Measurements from ENCODE around the gene ATR. TPM values are rescaled to one million over a fixed set of nuclear protein-coding genes. Genes with fewer than 3 reads are reported as not detected.

Gene ATR
- total RNA-seq, 1 experiment from 2014 or later: 15.8 TPM

DNA sequence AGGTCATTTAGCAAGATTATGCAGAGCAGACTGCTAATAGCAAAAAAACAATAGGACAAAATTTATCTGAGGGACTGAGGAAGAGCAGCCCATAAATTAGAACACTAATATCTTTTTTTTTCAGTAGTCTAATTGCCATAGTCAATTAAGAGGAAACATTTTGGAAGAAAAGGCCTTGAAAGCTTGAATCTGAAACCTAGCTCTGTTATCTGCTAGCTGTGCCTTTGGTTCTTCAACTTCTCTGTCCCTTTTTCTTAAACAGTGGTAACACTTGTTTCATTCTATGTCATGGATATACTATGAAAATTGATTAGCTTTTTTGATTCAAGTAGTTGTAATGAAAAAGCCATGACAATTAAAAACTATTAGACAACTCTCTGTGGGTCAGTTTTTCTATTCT lies 1.7 kb downstream of the ATR start:
- peak overlapping the region; percentile 92 to 94 for H3K4me3 Mint-ChIP-seq
- Histone ChIP-seq H2BK15ac (ENCODE audit: low read depth, low read length) (no peak overlapping the region), H2BK20ac (ENCODE audit: low read depth, low read length, poor library complexity, severe bottlenecking) (no peak overlapping the region), H3K4me2 (ENCODE audit: insufficient read depth, insufficient read length, low read length) (no peak overlapping the region), H2AFZ (ENCODE audit: low read length) (no peak overlapping the region), H3T11ph (ENCODE audit: low read length) (no peak overlapping the region), H4K5ac (ENCODE audit: insufficient read length, low read depth, low read length) (no peak overlapping the region), H3K23me2 (ENCODE audit: insufficient read length, low read depth, low read length, poor library complexity, severe bottlenecking) (peaks cover 5% of the 10 kb centered on the region), H4K20me1 (ENCODE audit: control insufficient read depth, insufficient read depth, insufficient read length) (no peaks in the 10 kb centered on the region), H3K27ac (ENCODE audit: insufficient read length, low read depth, low read length) (no peak overlapping the region), H3K4ac (ENCODE audit: low read depth, low read length) (no peak overlapping the region), H3K27me3 (ENCODE audit: insufficient read depth, low read length) (no peaks in the 10 kb centered on the region), H4K91ac (ENCODE audit: insufficient read length, low read depth, low read length) (no peak overlapping the region), H4K8ac (replicated peaks; ENCODE audit: insufficient read length, low read depth, low read length) (no peak overlapping the region), H3K56ac (ENCODE audit: insufficient read length, low read depth, low read length) (no peak overlapping the region), H2BK5ac (ENCODE audit: insufficient read length, low read length) (no peak overlapping the region), H3K4me1 (ENCODE audit: insufficient read depth, low read length) (peaks cover 3% of the 10 kb centered on the region; the same call in 1 of the 2 replicates), H3K9me3 (ENCODE audit: control insufficient read depth, low read depth, low read length) (no peaks in the 10 kb centered on the region), H3K14ac (ENCODE audit: insufficient read depth, low read length) (no peak overlapping the region), H3K18ac (ENCODE audit: insufficient read length, low read depth, low read length) (no peak overlapping the region), H2BK120ac (ENCODE audit: low read depth, low read length, poor library complexity, severe bottlenecking) (no peak overlapping the region), H3K79me1 (ENCODE audit: insufficient read depth, low read depth, low read length, poor library complexity, severe bottlenecking) (peaks cover 6% of the 10 kb centered on the region), H2AK5ac (ENCODE audit: insufficient read length, low read length) (no peak overlapping the region), H3K9ac (ENCODE audit: extremely low read depth, insufficient read length, low read length) (no peak overlapping the region), H2BK12ac (ENCODE audit: insufficient read length, low read depth, low read length) (no peak overlapping the region), H3K23ac (ENCODE audit: insufficient read length, low read depth, low read length) (no peak overlapping the region), H3K79me2 (ENCODE audit: insufficient read depth, low read length) (peaks cover 11% of the 10 kb centered on the region; the same call in 1 of the 2 replicates)
- H3K27ac Mint-ChIP-seq: no peak overlapping the region
- DNase-seq: no peak
- peaks cover 33 to 34% of the 10 kb centered on the region in 2 experiments for H3K4me1 Mint-ChIP-seq
- no peaks in the 10 kb centered on the region for H3K27me3 Mint-ChIP-seq (ENCODE audit: low read depth)
- peaks cover 0 to 4% (median 3%) of the 10 kb centered on the region in 3 experiments; a peak in 2 of 7 replicates for H3K36me3 Mint-ChIP-seq (ENCODE audit: insufficient read depth in 1 of 3, low read depth in 3 of 3)
- no peaks in the 10 kb centered on the region for H3K9me3 Mint-ChIP-seq
- TF ChIP-seq CTCF (conservative IDR thresholded peaks at IDR 0.05): no peak

Data from H9 (cell line).